Nephron progenitor cell (in vitro differentiated cells): ENCODE results near the gene SGMS1.
A peak's percentile ranks its signal among the peaks of the same experiment; 100 is the strongest.

Experiments
- DNase-seq: peaks from one replicate; pipeline ENCODE4 v3.0.0; 2021
- H3K27ac Mint-ChIP-seq: 2 replicates; pipeline ENCODE4 v1.8.0; 2021; ENCODE audit warnings: mild to moderate bottlenecking, moderate library complexity, mixed read lengths
- H3K27me3 Mint-ChIP-seq: 2 replicates; pipeline ENCODE4 v1.8.0; 2021; ENCODE audit warnings: mild to moderate bottlenecking, low read depth, mixed read lengths; ENCODE audit not compliant: poor library complexity
- H3K36me3 Mint-ChIP-seq: 2 replicates; pipeline ENCODE4 v1.8.0; 2021; ENCODE audit warnings: low read depth, mixed read lengths
- H3K4me1 Mint-ChIP-seq: 2 replicates; pipeline ENCODE4 v1.8.0; 2021; ENCODE audit warnings: mixed read lengths
- H3K4me3 Mint-ChIP-seq: 2 replicates; pipeline ENCODE4 v1.8.0; 2021; ENCODE audit warnings: mild to moderate bottlenecking, moderate library complexity, mixed read lengths
- H3K9me3 Mint-ChIP-seq: 2 replicates; pipeline ENCODE4 v1.8.0; 2021; ENCODE audit warnings: mild to moderate bottlenecking, moderate library complexity, mixed read lengths
- TF ChIP-seq, protein P1 (sequence below): fragments of 200-600 bp; sonication (generic); IDR thresholded peaks from 2 replicates; pipeline ENCODE4 v1.5.0; 2021; ENCODE audit warnings: antibody characterized with exemption

SGMS1 gene

DNA sequence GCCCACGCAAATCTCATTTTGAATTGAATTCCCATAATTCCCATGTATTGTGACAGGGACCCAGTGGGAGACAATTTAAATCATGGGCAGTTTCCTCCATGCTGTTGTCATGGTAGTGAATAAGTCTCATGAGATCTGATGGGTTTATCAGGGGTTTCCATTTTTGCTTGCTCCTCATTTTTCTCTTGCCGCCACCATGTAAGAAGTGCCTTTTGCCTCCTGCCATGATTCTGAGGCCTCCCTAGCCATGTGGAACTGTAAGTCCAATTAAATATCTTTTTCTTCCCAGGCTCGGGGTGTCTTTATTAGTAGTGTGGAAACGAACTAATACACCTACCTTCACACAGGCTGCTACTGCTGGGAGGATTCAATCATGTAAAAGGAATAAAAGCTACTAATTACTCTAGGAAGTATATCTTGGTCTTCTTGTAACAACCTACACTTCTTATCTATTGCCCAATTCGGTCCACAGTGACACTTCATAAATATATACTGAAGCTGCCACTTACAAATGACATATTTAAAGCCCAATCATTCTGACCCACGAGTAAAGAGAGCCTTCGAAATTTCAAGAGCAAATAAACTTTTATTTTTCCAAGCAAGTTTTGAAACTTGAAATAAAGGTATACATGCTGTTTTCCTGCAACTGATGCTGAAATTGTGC, 272.1 kb downstream of the SGMS1 start:
- Mint-ChIP-seq H3K4me1 (no peaks in the 10 kb centered on the region), H3K9me3 (peaks cover 51% of the 10 kb centered on the region), H3K36me3 (peaks cover 31% of the 10 kb centered on the region), H3K4me3 (no peak overlapping the region), H3K27me3 (no peaks in the 10 kb centered on the region), H3K27ac (no peak overlapping the region)
- TF ChIP-seq, protein P1, sequence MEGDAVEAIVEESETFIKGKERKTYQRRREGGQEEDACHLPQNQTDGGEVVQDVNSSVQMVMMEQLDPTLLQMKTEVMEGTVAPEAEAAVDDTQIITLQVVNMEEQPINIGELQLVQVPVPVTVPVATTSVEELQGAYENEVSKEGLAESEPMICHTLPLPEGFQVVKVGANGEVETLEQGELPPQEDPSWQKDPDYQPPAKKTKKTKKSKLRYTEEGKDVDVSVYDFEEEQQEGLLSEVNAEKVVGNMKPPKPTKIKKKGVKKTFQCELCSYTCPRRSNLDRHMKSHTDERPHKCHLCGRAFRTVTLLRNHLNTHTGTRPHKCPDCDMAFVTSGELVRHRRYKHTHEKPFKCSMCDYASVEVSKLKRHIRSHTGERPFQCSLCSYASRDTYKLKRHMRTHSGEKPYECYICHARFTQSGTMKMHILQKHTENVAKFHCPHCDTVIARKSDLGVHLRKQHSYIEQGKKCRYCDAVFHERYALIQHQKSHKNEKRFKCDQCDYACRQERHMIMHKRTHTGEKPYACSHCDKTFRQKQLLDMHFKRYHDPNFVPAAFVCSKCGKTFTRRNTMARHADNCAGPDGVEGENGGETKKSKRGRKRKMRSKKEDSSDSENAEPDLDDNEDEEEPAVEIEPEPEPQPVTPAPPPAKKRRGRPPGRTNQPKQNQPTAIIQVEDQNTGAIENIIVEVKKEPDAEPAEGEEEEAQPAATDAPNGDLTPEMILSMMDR, result no peak
- no peak for DNase-seq

DNA sequence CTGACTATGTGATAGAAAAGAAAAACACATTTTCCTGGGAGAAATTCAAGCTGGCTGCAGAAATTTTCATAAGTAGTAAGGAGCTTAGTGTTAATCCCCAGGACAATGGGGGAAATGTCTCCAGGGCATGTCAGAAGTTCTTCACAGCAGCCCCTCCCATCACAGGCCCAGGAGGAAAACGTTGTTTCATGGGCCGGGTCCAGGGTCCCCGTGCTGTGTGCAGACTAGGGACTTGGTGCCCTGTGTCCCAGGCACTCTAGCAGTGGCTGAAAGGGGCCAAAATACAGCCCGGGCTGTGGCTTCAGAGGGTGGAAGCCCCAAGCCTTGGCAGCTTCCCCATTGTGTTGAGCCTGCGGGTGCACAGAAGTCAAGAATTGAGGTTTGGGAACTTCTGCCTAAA, 273.4 kb downstream of the SGMS1 start:
- TF ChIP-seq, protein P1, result no peak
- H3K4me1 Mint-ChIP-seq, result no peaks in the 10 kb centered on the region
- no peak overlapping the region for H3K27ac Mint-ChIP-seq
- DNase-seq, result no peak
- H3K9me3 Mint-ChIP-seq, result peaks cover 44% of the 10 kb centered on the region
- H3K36me3 Mint-ChIP-seq, result peaks cover 30% of the 10 kb centered on the region
- no peaks in the 10 kb centered on the region for H3K27me3 Mint-ChIP-seq
- no peak overlapping the region for H3K4me3 Mint-ChIP-seq

DNA sequence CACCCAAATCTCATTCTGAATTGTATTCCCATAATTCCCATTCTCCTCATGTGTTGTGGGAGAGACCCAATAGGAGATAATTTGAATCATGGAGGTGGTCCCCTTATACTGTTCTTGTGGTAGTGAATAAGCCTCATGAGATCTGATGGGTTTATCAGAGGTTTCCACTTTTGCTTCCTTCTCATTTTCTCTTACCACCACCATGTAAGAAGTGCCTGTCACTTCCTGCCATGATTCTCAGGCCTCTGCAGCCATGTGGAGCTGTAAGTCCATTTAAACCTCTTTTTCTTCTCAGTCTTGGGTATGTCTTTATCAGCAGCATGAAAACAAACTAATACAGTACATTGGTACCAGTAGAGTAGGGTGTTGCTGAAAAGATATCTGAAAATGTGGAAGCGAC, 274.2 kb downstream of the SGMS1 start:
- Mint-ChIP-seq H3K27me3 (no peaks in the 10 kb centered on the region), H3K27ac (no peak overlapping the region), H3K4me3 (no peak overlapping the region), H3K9me3 (peaks cover 38% of the 10 kb centered on the region), H3K36me3 (peaks cover 25% of the 10 kb centered on the region), H3K4me1 (no peaks in the 10 kb centered on the region)
- TF ChIP-seq, protein P1, result no peak
- no peak for DNase-seq

DNA sequence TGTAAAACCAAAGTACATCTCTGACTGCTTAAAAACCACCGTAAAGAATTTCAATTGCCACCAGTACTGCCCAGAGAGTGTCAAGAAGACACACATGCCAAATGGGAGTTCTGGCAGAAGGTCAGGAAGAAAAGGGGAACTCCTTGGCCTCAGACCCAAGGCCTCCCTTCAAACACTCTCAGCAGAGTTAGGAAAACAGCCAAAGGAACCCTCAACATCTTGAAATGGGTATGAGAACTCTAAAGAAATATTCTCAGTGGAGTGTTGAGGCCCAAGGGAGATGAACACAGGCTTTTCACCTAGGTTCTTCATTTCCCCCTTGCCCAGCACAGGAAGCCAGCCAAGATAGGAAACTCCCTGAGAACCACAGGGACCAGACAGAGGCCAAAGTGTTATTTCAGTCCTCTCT, 276.4 kb downstream of the SGMS1 start:
- Mint-ChIP-seq H3K27ac (peak overlapping the region; percentile 52), H3K4me3 (no peak overlapping the region), H3K9me3 (peaks cover 29% of the 10 kb centered on the region), H3K4me1 (no peaks in the 10 kb centered on the region), H3K36me3 (peaks cover 22% of the 10 kb centered on the region), H3K27me3 (no peaks in the 10 kb centered on the region)
- TF ChIP-seq, protein P1, result no peak
- no peak for DNase-seq

DNA sequence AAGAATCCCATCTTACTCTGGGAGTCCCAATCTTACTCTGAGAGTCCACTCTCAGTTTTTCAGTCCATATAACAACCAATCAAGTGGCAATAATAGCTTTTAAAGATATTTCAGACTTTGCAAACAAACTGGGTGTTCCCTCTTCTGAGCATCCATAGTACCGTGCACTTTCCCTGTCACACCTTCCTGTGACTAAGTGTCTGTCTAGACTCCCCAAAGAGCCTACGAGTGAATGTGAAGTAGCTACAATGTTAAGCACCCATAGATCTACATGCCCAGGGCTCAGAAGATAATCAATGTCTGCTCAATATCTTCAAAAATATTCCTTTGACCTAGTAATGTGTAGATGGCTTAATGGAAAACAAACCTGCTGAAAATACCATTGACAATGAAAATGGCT, 276.8 kb downstream of the SGMS1 start:
- peaks cover 22% of the 10 kb centered on the region for H3K36me3 Mint-ChIP-seq
- no peaks in the 10 kb centered on the region for H3K27me3 Mint-ChIP-seq
- no peak overlapping the region for H3K4me3 Mint-ChIP-seq
- DNase-seq, result no peak
- peaks cover 28% of the 10 kb centered on the region for H3K9me3 Mint-ChIP-seq
- H3K4me1 Mint-ChIP-seq, result no peaks in the 10 kb centered on the region
- TF ChIP-seq, protein P1, result no peak
- no peak overlapping the region for H3K27ac Mint-ChIP-seq

DNA sequence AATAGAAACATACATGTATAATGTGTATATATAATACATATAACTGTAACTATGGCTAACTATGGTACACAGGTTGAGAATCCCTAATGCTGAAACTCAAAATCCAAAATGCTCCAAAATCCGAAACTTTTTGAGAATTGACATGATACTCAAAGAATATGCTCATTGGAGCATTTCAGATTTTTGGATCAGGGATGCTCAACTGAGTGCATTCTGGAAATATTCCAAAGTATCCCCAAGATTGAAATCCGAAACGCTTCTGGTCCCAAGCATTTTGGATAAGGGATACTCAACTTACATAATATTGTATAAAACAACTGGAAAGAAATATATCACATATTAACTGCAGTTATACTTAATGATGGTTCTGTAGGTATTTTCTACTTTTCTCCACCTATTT, 278.2 kb downstream of the SGMS1 start:
- peaks cover 12% of the 10 kb centered on the region for H3K36me3 Mint-ChIP-seq
- no peak for DNase-seq
- no peaks in the 10 kb centered on the region for H3K4me1 Mint-ChIP-seq
- peaks cover 23% of the 10 kb centered on the region for H3K9me3 Mint-ChIP-seq
- no peaks in the 10 kb centered on the region for H3K27me3 Mint-ChIP-seq
- TF ChIP-seq, protein P1, result no peak
- H3K27ac Mint-ChIP-seq, result no peak overlapping the region
- H3K4me3 Mint-ChIP-seq, result no peak overlapping the region
